Thyroid gland (tissue), 4 donors: ENCODE data around the gene UNC93B1.
"Not testable (repeated sequence)": the region's sequence is repeated elsewhere in the genome, so short reads cannot be mapped to it uniquely, and the experiment has no call there.

Experiments
- POLR2A ChIP-seq, 2 donors: fragments of 450-650 bp; IDR thresholded peaks; one replicate each; pipeline ENCODE4 v1.6.1; 2017; ENCODE audit warnings: antibody characterized with exemption in 2 of 2, mild to moderate bottlenecking in 2 of 2, moderate library complexity in 1 of 2
- TF ChIP-seq, protein P1 (sequence below), 6 experiments: fragments of 200-600 bp in 3 of 6; fragments of 450-650 bp in 3 of 6; sonication (generic) in 3 of 6; IDR thresholded peaks; one replicate each; pipeline ENCODE4 v1.5.1; 2016 to 2019; ENCODE audit warnings: antibody characterized with exemption in 6 of 6, mild to moderate bottlenecking in 2 of 6, inconsistent platforms in 1 of 6, moderate library complexity in 1 of 6

DNA sequence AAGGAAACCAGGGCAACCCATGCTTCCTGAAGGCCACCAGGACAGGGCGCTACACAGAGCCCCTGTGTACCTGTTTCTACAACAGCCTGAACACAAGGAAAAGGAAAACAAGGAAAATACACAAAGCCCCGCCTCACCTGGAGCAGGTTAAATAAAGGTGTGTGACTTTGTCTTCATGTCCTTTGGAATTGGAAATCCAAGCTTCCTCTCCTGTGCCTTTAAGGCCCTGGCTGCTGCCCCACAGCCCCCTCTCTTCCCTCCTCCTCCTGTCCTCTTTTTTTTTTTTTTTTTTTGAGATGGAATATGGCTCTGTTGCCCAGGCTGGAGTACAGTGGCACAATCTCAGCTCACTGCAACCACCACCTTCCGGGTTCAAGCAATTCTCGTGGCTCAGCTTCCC, 57.5 kb downstream of the UNC93B1 start:
- TF ChIP-seq POLR2A (IDR thresholded peaks at IDR 0.05) = not testable (repeated sequence)
- TF ChIP-seq, protein P1, sequence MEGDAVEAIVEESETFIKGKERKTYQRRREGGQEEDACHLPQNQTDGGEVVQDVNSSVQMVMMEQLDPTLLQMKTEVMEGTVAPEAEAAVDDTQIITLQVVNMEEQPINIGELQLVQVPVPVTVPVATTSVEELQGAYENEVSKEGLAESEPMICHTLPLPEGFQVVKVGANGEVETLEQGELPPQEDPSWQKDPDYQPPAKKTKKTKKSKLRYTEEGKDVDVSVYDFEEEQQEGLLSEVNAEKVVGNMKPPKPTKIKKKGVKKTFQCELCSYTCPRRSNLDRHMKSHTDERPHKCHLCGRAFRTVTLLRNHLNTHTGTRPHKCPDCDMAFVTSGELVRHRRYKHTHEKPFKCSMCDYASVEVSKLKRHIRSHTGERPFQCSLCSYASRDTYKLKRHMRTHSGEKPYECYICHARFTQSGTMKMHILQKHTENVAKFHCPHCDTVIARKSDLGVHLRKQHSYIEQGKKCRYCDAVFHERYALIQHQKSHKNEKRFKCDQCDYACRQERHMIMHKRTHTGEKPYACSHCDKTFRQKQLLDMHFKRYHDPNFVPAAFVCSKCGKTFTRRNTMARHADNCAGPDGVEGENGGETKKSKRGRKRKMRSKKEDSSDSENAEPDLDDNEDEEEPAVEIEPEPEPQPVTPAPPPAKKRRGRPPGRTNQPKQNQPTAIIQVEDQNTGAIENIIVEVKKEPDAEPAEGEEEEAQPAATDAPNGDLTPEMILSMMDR (IDR thresholded peaks at IDR 0.05) = not testable (repeated sequence)
